Fibroblast of lung (primary cell): ENCODE data around the gene ZBTB7C.

Experiments
- CTCF ChIP-seq, 2 donors: IDR thresholded peaks in 1 of 2; conservative IDR thresholded peaks in 1 of 2; 1 replicate in 1 of 2; 2 replicates in 1 of 2; pipeline ENCODE4 v1.5.1; 2011 to 2012; ENCODE audit warnings: low read length in 2 of 2, control low read depth in 1 of 2, inconsistent platforms in 1 of 2, low read depth in 1 of 2, mild to moderate bottlenecking in 1 of 2
- EZH2 ChIP-seq: IDR thresholded peaks from 2 replicates; pipeline ENCODE4 v1.5.1; 2012; ENCODE audit warnings: low read length, control low read depth, mild to moderate bottlenecking; ENCODE audit errors: missing control alignments

DNA sequence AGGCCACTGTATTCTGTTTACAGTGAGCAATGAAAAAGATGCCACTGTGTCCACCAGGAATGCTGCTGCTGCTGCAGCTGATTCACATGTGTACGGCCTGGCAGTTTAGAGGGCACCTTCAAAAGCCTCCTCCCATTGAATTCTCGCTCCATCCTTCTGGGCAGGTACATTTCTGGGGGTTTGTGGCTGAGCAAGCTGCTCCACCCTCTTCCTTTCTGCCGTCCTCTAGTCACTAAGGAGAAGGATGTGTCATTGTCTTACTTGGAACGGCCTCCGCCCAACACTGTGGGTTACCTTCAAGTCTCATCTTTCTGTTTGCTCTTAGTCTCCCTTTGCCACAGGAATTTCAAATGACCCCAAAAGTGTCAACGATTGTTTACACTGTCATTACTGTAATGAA, 182.0 kb downstream of the ZBTB7C start:
- TF ChIP-seq CTCF (conservative IDR thresholded peaks at IDR 0.05 in 1 of 2, IDR thresholded peaks at IDR 0.05 in 1 of 2; ENCODE audit: low read depth in 1 of 2, low read length in 2 of 2) (no peak), EZH2 (no peak)
